Ovary (tissue), 3 donors: ENCODE results near the gene DAPK1.

Experiments
- CTCF ChIP-seq, 3 donors: fragments of 450-650 bp in 2 of 3; fragments of 200-600 bp in 1 of 3; IDR thresholded peaks; one replicate each; pipeline versions ENCODE4 v1.5.1 to v1.8.0; 2016 to 2022; ENCODE audit warnings: antibody characterized with exemption in 3 of 3, mild to moderate bottlenecking in 1 of 3
- EP300 ChIP-seq: sonication (generic); formaldehyde crosslinking; IDR thresholded peaks from one replicate; pipeline ENCODE4 v1.6.1; 2017; ENCODE audit warnings: antibody characterized with exemption
- donor health status: DM: no; HTN: no; CAD: no.

GRCh38 chr9:87577746-87578145 is 80.1 kb downstream of the DAPK1 start:
- TF ChIP-seq EP300: no peak
- TF ChIP-seq CTCF (IDR thresholded peaks at IDR 0.05): no peak
